ENCODE data around the gene GPRIN3. TPM values are rescaled to one million over a fixed set of nuclear protein-coding genes. Genes with fewer than 3 reads are reported as not detected.

The GPRIN3 gene
- total RNA-seq, 1 experiment from 2014 or later: 7.6 TPM

DNA sequence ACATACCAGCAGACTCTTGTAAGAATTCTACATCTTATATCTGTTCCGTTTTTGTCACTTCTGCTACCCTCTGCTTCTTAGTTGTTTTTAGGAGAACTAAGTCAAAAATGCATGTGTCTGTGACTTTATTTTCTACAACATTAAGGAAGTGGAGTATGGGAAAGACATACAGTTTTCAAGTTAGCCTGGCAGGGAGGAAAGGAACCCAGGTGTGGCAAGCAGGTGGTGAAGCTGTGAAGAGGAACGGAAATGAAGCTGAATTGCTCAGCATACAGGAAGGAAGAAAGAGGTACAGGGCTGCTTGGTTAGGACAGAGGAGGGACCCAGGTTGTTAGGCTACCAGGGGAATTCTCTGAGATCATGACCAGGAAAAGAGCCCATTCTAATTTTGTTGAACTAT, 9.4 kb downstream of the GPRIN3 start:
- Mint-ChIP-seq H3K4me1 (ENCODE audit: low read depth, unreplicated experiment) (peaks cover 21% of the 10 kb centered on the region), H3K27me3 (ENCODE audit: unreplicated experiment) (no peaks in the 10 kb centered on the region), H3K36me3 (ENCODE audit: insufficient read depth, unreplicated experiment) (peaks cover 13% of the 10 kb centered on the region), H3K27ac (ENCODE audit: unreplicated experiment) (peak overlapping the region; percentile 92), H3K4me3 (ENCODE audit: low read depth, unreplicated experiment) (peak overlapping the region; percentile 82), H3K9me3 (ENCODE audit: low read depth, unreplicated experiment) (no peaks in the 10 kb centered on the region)
- no TSS peak for BruUV-seq (replicated peaks)
- intact Hi-C loops (cut with micrococcal nuclease; ENCODE audit: unreplicated experiment): no loop called here
- TF ChIP-seq, protein P1, sequence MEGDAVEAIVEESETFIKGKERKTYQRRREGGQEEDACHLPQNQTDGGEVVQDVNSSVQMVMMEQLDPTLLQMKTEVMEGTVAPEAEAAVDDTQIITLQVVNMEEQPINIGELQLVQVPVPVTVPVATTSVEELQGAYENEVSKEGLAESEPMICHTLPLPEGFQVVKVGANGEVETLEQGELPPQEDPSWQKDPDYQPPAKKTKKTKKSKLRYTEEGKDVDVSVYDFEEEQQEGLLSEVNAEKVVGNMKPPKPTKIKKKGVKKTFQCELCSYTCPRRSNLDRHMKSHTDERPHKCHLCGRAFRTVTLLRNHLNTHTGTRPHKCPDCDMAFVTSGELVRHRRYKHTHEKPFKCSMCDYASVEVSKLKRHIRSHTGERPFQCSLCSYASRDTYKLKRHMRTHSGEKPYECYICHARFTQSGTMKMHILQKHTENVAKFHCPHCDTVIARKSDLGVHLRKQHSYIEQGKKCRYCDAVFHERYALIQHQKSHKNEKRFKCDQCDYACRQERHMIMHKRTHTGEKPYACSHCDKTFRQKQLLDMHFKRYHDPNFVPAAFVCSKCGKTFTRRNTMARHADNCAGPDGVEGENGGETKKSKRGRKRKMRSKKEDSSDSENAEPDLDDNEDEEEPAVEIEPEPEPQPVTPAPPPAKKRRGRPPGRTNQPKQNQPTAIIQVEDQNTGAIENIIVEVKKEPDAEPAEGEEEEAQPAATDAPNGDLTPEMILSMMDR (IDR thresholded peaks at IDR 0.05; ENCODE audit: unreplicated experiment): no peak
- peak; percentile 20 for DNase-seq
- CTCF ChIA-PET: interaction anchor here (0.9 to 1.5 kb wide), 4 partner anchors 19 to 42 kb away, joined by 3 to 6 read pairs (median 4); no protein-coding TSS in a partner anchor

DNA sequence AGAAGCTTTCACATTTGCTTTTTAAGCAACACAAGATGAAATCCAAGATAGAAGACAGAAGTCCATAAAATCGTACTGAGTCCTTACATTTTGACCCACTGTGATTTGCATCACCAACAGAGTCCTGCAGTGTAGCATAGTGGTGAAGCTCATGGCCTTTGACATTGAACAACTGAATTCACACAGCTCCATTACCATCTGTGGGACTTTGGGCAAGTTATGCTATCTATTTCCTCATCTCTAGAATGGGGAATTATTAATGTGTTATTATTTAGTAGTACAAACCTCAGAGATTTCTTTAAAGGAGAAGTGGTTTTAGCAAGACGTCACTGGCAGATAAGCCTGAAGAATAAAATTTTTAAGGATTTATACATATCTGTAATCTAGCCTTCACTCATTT, 10.7 kb downstream of the GPRIN3 start:
- Mint-ChIP-seq H3K27me3 (ENCODE audit: unreplicated experiment) (no peaks in the 10 kb centered on the region), H3K27ac (ENCODE audit: unreplicated experiment) (peak overlapping the region; percentile 53), H3K4me1 (ENCODE audit: low read depth, unreplicated experiment) (peaks cover 20% of the 10 kb centered on the region), H3K4me3 (ENCODE audit: low read depth, unreplicated experiment) (no peak overlapping the region), H3K9me3 (ENCODE audit: low read depth, unreplicated experiment) (no peaks in the 10 kb centered on the region), H3K36me3 (ENCODE audit: insufficient read depth, unreplicated experiment) (peaks cover 13% of the 10 kb centered on the region)
- intact Hi-C loops (cut with micrococcal nuclease; ENCODE audit: unreplicated experiment): no loop called here
- DNase-seq: no peak
- BruUV-seq (replicated peaks): no TSS peak
- TF ChIP-seq, protein P1 (IDR thresholded peaks at IDR 0.05; ENCODE audit: unreplicated experiment): no peak
- CTCF ChIA-PET: interaction anchor here (1.0 to 1.3 kb wide), 2 partner anchors 12 to 17 kb away, joined by 4 to 5 read pairs; no protein-coding TSS in a partner anchor

DNA sequence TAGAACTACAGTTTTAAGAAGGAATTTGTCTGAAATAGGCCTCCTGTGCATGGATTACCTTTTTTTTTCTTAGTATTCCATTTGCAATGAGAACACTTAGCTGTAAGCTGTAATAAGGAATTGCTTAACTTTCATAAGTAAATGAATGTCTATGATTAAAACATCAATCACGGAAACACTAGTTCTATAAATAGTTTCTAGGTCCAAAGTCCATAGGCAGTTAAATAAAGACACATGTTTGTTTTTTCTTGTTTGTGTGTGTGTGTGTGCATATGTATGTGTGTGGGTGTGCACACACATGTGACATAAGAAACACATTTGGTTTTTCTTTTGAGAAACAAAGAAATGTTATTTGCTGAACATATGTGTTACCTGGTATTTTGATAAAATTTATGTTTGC, 11.2 kb downstream of the GPRIN3 start:
- DNase-seq: no peak
- Mint-ChIP-seq H3K27ac (ENCODE audit: unreplicated experiment) (no peak overlapping the region), H3K36me3 (ENCODE audit: insufficient read depth, unreplicated experiment) (peaks cover 13% of the 10 kb centered on the region), H3K9me3 (ENCODE audit: low read depth, unreplicated experiment) (no peaks in the 10 kb centered on the region), H3K4me3 (ENCODE audit: low read depth, unreplicated experiment) (no peak overlapping the region), H3K27me3 (ENCODE audit: unreplicated experiment) (no peaks in the 10 kb centered on the region), H3K4me1 (ENCODE audit: low read depth, unreplicated experiment) (peaks cover 20% of the 10 kb centered on the region)
- intact Hi-C loops (cut with micrococcal nuclease; ENCODE audit: unreplicated experiment): no loop called here
- CTCF ChIA-PET: interaction anchor here (1.0 to 1.3 kb wide), 2 partner anchors 11 to 17 kb away, joined by 4 to 5 read pairs; no protein-coding TSS in a partner anchor
- TF ChIP-seq, protein P1 (IDR thresholded peaks at IDR 0.05; ENCODE audit: unreplicated experiment): no peak
- no TSS peak for BruUV-seq (replicated peaks)

DNA sequence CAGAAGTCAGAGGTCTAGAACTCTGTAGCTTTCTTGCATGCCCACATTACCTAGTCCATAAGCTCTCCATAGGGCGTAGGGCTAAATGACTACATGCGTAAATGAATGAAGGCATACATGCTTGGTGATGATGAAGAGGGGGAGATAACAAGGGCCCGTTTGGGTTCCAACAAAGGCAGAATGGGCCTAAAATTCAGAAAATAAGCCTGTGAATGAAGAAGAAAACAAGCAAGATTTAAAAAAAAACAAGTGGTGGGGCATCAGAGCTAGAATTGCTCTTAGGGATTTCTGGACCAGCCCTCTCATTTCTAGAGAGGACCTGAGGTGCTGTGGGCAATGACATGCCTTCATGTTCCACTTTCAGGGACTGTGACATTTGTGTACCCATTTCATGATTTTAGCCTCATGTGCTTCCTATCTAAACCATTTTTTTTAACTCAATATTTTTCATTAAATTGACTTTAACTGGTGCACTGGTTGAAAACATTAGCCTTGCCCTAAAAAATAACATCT, 12.1 kb downstream of the GPRIN3 start:
- Mint-ChIP-seq H3K9me3 (ENCODE audit: low read depth, unreplicated experiment) (no peaks in the 10 kb centered on the region), H3K27ac (ENCODE audit: unreplicated experiment) (no peak overlapping the region), H3K36me3 (ENCODE audit: insufficient read depth, unreplicated experiment) (peaks cover 13% of the 10 kb centered on the region), H3K27me3 (ENCODE audit: unreplicated experiment) (no peaks in the 10 kb centered on the region), H3K4me3 (ENCODE audit: low read depth, unreplicated experiment) (peak overlapping the region; percentile 18), H3K4me1 (ENCODE audit: low read depth, unreplicated experiment) (peaks cover 20% of the 10 kb centered on the region)
- TF ChIP-seq, protein P1 (IDR thresholded peaks at IDR 0.05; ENCODE audit: unreplicated experiment): no peak
- no TSS peak for BruUV-seq (replicated peaks)
- intact Hi-C loops (cut with micrococcal nuclease; ENCODE audit: unreplicated experiment): no loop called here
- CTCF ChIA-PET: no interaction called here
- no peak for DNase-seq

All from Calu3 (cell line).